HG02938 (cell line): ENCODE results near the gene OR52L1.

Experiments
- ATAC-seq: cut with Tn5 transposase; IDR thresholded peaks from one replicate; pipeline ENCODE4 v1.9.1; 2021; ENCODE audit warnings: mild to moderate bottlenecking, moderate library complexity; ENCODE audit not compliant: unreplicated experiment

OR52L1 gene

DNA sequence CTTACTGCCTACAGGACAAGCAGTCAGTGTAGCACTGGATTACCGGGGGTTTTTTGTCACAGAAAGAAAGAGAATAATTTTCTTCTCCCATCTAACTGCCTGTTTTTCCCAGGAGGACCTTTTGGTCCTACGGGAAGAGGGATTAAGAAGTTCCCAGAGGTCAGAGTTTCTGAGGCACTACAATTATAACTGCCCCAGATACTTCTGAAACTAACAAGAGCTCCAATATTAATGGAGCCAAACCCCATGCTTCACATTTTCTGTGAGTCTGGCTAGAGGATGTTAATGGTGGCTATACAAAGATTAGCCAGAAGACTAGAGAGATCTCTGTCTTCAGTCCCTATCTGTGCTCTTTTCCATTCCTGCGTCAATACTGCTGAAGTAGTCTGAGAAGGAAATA, 44.8 kb downstream of the OR52L1 start, which contains the start of gene OR56A3:
OR56A3 (plus strand) TSS at position 301 of the 400 bp plus-strand sequence. CDS start 5,096 bp downstream, outside the sequence.
- ATAC-seq, result no peak

GRCh38 chr11:5940748-5941147, 46.0 kb downstream of the OR52L1 start:
- no peak for ATAC-seq

DNA sequence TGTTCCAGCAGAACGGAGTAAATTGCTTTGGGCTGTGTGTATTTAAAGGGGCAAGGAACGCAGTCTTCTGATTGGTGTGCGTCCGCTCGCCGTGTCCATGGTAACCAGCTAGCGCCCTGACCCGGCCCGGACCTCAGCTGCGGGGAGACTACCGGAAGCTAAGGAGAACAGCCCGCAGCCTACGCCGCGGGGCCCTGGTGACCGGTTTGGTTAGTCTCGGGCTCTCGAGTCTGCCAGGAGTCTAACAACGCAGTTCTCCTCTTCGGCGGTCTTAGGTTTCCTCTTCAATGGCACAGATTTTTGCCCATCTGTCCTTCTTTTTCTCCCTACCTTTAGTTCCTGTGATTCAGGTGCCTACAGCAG, 48.2 kb downstream of the OR52L1 start:
- ATAC-seq, result peak; percentile 62

GRCh38 chr11:5937868-5938602, 48.8 kb downstream of the OR52L1 start:
- ATAC-seq, result peak; percentile 14
